NB4 (cell line): ENCODE data around the gene ZFAND6.

Source experiments
- MAX ChIP-seq: IDR thresholded peaks from 2 replicates; pipeline ENCODE4 v1.6.1; 2011; ENCODE audit warnings: low read depth, low read length
- POLR2A ChIP-seq: IDR thresholded peaks from 2 replicates; pipeline ENCODE4 v1.6.1; 2011; ENCODE audit warnings: mild to moderate bottlenecking; ENCODE audit not compliant: insufficient read length; ENCODE audit errors: extremely low read depth
- TF ChIP-seq, protein P1 (sequence below): IDR thresholded peaks from one replicate; pipeline ENCODE4 v1.5.1; 2012; ENCODE audit warnings: low read depth, low read length

DNA sequence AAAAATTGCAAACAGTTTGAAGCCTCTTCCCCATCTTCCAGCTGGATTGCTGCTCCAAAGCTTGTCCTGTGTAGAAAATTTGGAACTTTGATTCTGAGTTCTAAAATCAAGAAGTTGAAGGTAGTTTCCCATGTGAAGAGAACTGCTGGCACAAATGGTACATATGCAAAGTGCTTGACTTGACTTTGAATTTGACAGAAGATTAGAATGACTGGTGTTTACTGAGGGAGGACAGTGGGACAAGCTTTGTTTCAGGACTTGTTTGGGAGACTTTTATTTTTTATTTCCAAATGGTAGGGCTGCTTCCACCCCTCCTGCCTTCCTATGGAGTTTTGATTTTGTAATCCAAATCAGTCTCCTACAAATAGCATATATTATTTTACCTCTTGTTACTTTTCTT is 7.4 kb downstream of the ZFAND6 start:
- TF ChIP-seq, protein P1, sequence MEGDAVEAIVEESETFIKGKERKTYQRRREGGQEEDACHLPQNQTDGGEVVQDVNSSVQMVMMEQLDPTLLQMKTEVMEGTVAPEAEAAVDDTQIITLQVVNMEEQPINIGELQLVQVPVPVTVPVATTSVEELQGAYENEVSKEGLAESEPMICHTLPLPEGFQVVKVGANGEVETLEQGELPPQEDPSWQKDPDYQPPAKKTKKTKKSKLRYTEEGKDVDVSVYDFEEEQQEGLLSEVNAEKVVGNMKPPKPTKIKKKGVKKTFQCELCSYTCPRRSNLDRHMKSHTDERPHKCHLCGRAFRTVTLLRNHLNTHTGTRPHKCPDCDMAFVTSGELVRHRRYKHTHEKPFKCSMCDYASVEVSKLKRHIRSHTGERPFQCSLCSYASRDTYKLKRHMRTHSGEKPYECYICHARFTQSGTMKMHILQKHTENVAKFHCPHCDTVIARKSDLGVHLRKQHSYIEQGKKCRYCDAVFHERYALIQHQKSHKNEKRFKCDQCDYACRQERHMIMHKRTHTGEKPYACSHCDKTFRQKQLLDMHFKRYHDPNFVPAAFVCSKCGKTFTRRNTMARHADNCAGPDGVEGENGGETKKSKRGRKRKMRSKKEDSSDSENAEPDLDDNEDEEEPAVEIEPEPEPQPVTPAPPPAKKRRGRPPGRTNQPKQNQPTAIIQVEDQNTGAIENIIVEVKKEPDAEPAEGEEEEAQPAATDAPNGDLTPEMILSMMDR: no peak
- TF ChIP-seq POLR2A (no peak), MAX (no peak)
